Measurements from ENCODE around the gene ERBB2.
A peak's percentile ranks its signal among the peaks of the same experiment; 100 is the strongest.

DNA sequence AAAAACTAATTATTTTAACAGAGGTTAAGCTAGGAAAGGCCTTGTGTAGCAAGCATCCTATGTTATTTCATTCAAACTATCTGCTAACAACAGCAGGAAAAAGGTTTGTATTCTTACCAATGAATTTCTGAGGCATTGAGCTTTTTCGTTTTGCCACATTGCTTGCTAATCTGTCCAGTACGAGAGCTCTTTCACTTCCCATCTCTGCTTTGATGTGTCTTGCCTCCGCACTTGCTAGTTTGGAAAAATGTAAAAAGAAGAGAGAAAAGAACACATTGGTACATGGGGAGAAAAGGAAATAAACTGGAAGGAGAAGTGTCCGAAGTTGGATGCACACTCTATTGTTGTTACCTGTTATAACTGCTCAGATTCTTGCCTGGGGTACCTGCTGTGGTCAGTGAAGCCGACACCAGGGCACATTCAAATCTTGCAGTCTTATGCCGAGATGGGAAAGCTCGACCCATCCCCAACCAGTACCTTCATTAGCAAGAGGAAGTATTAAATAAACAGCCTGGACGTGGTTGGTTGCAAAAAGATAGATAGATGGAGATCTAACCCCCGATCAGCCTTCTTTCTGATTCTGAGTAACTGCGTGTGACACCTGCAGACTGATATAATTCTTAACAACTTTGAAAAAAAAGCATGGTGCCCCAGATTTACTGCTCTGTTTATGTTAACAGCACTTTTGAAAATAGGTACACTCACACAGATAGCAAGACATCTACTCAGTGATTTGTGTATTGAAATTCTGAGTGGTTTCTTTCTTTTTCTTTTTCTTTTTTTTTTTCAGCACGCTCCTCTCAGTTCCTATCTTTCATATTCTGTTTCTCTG, 77.9 kb downstream of the ERBB2 start:
- TF ChIP-seq POLR2A (IDR thresholded peaks at IDR 0.05) = peak in 1 of 4 donors; percentile 31
- TF ChIP-seq, protein P1, sequence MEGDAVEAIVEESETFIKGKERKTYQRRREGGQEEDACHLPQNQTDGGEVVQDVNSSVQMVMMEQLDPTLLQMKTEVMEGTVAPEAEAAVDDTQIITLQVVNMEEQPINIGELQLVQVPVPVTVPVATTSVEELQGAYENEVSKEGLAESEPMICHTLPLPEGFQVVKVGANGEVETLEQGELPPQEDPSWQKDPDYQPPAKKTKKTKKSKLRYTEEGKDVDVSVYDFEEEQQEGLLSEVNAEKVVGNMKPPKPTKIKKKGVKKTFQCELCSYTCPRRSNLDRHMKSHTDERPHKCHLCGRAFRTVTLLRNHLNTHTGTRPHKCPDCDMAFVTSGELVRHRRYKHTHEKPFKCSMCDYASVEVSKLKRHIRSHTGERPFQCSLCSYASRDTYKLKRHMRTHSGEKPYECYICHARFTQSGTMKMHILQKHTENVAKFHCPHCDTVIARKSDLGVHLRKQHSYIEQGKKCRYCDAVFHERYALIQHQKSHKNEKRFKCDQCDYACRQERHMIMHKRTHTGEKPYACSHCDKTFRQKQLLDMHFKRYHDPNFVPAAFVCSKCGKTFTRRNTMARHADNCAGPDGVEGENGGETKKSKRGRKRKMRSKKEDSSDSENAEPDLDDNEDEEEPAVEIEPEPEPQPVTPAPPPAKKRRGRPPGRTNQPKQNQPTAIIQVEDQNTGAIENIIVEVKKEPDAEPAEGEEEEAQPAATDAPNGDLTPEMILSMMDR (IDR thresholded peaks at IDR 0.05) = no peak
- TF ChIP-seq POLR2AphosphoS5 (IDR thresholded peaks at IDR 0.05) = no peak
- no peak for TF ChIP-seq EP300 (IDR thresholded peaks at IDR 0.05)

Measured in upper lobe of left lung (tissue), 4 donors.